ENCODE results near the gene AQR.
"Not testable (repeated sequence)": the region's sequence is repeated elsewhere in the genome, so short reads cannot be mapped to it uniquely, and the experiment has no call there.

The AQR gene

DNA sequence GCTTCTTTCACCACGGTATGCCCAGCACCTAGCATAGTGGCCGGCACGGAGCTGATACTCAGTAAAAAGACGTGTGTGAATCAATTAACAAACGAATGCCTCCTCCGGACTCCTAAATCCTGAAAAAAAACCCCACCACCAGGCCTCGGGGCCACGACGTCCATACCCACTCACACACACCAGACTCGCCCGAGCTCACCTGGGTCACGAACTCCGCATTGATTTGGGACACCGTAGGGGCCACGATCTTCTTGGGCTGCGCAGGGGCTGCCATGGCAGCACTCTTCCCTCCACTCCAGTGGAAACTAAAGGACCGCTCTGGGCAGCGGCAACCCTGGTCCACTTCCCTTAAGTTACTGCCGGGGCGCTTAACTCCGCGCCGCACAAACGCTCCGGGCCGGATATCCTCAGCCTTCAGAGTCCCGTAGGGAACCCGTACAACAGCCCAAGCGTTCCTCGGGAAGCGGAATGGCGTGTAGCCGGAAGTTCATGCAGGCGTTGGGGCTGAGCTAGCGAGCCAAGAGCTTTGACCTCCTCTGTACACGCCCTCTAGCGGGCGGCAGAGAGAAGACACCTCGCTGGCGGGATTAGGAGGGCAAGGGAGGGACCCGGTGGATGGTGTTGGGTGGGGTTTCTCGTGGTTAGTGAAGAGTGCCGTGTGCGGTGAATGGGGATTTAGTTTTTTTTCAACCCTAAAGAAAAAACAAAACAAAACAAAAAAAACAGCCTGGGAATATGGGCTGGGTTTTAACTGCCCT, at the start of gene AQR:
Gene AQR, minus strand, starts transcription at position 403 of the 758 bp plus-strand sequence. Its CDS starts 129 bp downstream, at position 274.
- peak; percentile 73 to 79 (median 78) for DNase-seq

DNA sequence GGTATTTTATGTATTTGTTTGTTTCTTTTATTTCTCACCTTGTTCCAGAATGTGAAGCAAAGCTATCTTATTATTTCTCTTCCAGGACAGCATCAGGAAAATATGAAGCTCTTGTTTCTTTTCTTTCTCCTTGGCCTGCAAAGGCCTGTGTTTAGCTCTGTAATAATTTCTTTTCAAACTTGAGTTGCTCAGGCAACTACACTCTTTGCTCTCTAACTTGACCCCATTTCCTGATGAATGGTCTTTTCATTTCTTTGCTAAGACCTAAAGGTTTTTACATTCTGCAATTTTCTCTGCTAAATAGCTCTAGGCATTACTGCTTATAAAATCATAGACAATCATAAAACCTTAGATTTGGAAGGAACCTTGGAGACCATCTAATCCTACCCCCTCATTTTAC, 44.7 kb upstream of the AQR start:
- DNase-seq, result no peak

DNA sequence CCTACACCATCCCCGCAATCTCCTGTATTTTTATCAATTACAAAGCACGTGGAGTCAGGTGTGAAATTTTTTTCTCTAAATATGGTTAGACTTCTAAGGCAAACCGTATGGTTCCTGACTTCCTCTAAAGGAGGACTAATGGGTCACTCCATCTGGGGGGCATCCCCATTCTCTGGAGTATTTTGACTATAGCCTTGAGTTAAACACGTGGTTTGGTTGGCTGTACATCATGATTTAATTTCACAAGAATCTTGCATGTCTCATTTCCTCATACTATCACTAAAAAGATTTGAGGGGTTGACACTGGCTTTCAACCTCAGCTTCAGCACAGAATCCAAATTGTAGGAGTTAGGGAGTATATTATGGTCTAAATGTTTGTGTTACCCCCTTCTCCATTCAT, 43.8 kb upstream of the AQR start:
- no peak for DNase-seq

DNA sequence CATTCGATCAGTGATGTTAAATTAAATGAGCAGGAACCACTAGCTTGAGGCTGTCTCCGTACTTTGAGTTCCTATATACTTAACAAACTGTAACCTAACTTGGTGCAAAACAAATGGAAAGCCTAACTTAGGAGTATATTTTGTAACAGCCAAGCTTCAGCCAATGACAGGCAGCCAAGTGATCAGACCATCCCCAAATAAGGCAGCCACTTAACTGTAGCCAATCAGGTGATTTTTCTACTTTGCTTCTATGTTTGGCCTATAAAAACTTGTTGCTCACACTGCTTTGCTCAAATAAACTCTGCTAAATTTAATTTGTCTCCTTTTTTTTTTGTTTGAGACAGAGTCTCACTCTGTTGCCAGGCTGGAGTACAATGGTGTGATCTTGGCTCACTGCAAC, 37.9 kb upstream of the AQR start:
- no peak for DNase-seq

DNA sequence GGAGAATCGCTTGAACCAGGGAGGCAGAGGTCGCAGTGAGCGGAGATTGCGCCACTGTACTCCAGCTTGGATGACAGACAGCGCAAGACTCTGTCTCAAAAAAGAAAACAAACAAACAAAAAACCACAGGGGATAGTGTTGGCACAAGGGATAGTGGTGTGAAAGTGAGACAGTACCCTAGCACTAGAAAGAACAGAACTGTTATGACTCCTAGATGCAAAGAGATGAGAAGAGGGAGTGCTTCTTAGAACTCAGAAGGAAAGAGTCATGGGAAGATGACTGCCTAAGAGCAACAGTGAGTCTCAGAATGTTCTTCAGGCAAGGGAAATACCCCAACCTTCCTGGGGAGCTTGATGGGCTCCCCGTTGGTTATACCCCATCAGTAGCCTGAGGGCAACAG, 36.4 kb upstream of the AQR start:
- DNase-seq, result no peak

DNA sequence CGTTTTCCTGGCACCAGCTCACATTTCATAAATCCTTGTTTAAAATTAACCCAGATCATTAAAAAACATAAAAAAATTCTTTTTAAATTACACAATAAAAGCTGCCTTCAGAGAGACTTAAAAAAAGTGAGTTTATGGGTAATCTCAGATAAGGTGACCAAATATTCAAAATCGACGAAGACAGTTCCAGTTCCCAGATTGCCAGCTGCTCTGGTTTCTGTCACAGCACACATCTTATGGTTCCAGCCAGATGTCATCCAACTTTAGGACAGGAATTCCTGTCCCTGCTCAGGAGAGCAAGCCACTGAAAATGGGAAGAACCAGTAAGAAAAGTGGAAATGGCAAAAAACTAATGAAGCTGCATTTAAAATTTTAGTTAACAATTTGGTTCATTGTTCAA, 34.4 kb upstream of the AQR start:
- DNase-seq, result no peak

DNA sequence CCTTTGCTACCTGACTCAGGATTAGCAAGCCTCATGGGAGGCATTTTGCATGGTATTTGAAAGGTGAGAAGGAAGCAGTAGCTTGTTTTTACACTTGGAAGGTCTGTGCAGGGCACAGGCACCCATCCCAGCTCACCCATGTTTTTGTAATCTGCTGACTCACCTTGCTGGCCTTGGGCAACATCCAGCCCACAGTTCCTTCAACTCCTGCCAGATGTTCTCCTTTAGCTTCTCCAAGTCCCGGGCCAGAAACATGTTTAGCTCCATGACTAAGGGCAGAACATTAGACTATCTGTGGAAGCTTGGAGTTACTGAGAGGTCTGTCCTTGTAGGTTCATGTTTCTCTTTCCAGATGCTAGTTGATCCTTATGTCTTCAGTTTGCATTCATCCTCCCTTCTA, 31.0 kb upstream of the AQR start:
- no peak for DNase-seq

DNA sequence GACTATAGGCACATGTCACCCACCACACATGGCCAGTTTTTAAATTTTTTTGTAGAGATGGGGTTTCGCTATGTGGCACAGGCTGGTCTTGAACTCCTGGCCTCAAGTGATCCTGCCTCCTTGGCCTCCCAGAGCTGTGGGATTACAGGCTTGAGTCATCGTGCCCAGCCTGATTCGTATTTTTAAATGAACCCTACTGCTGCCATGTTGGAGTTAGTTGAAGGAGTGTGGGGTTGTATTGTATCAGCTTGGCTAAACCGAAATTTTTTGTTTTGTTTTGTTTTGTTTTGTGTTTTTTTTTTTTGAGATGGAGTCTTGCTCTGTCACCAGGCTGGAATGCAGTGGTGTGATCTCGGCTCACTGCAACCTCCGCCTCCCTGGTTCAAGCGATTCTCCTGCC, 30.4 kb upstream of the AQR start:
- DNase-seq, result no peak

DNA sequence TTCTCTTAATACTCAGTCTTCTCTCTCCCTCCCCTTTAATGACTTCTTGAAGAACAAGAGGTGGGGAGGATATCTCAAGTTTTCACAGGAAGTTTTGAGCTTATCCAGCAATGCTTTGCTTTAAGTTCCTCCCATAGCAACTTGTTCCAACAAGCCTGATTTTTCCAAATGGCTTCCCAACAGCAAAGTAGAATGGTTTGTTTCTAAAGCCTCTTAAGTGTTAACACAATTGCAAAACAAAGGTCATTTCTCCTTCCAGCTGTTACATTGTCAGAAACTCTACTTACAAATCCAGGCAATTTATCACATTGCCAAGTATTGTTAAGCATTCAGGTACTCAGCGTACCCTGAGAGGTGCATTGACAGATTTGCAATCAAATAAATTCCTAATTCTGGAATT, 25.4 kb upstream of the AQR start:
- DNase-seq, result no peak

DNA sequence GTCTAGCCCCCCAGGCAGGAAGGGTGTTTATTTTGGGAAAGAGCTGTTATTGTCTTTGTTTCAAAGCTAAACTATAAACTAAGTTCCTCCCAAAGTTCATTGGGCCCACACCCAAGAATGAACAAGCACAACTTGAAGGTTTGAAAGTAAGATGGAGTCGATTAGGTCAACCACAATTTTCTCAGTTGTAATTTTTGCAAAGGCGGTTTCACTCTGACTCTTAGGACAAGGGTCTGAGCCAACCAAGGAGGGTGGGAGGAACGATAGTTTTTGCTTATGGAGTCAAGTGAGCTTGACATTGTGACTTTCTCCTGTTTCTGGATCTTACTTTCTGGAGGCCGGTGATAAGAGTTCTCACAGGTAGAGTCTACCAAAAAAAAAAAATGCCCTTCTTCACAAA, 24.3 kb upstream of the AQR start:
- DNase-seq, result no peak

DNA sequence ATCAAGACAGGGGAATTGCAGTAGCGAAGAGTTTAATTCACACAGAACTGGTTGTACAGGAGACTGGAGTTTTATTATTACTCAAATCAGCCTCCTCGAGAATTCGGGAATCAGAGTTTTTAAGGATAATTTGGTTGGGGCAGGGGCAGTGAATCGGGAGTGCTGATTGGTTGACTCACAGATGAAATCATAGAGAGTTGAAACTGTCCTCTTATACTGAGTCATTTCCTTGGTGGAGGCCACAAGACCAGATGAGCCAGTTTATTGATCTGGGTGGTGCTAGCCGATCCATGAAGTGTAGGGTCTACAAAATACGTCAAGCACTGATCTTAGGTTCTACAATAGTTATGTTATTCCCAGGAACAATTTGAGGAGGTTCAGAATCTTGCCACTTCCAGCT, 23.9 kb upstream of the AQR start:
- no peak for DNase-seq

DNA sequence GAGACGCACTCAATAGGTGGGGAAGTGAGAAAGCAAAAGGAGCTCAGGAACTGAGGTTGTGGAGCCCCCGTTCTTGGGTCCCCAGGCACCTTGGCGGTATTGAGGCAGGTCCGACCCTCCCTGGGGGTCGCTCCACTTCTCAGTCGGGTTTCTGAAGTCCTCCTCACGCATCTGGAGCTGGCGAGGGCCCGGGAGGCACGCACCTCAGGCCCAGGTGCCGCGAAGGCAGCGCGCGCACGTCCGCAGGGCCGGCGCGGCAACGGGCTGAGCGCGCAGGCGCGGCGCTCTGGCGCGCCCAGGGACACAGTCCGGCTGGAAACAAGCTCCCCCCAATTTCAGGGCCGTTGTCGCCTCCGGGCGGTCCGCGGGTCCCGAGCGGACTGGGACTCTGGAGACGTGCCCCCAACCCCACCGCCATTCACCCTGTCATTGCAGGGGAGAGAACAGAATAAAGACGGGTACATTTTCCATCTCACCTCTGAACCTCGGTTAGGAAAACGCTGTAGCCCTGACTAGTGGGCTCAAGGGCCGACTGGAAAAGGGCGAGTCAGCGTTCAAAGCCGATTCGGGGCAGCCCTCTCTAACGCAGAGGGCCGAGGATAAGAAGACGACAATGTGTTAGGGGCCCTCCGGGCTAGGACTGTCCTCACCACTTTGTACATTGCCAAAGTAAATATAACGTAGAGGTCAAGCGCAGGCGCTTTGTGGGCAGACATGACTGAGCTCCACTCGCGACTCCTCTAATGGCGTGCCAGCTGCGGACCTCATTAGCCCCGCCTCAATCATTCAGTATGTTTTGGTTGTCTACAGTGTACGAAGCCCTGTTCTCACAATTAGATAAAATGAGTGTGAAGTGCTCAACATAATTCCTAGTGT, 18.7 kb upstream of the AQR start, which contains the start of gene ZNF770:
Gene ZNF770, minus strand, starts transcription at position 261 of the 876 bp plus-strand sequence. CDS start 4,853 bp downstream, outside the sequence.
- peak; percentile 69 to 73 (median 72) for DNase-seq

DNA sequence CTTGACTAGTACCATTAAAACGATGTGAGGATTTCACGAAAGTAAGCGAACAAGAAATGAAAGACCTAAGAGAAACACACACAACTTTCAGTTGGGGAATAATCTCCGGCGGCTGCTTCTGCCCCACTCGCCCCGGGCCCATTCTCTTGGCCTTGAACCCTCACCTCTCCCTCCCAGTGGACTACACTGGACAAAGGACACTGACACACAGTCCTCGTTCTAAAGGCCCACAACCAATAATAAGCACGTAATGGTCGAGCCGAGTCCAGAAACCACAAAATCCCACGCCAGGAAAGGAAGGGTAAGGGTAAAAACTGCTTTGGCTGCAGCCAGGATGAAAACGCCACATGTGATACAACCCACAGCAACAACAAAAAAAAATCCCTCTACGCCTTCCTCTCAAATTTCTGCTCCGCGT, 18.1 kb upstream of the AQR start:
- DNase-seq, result no peak

DNA sequence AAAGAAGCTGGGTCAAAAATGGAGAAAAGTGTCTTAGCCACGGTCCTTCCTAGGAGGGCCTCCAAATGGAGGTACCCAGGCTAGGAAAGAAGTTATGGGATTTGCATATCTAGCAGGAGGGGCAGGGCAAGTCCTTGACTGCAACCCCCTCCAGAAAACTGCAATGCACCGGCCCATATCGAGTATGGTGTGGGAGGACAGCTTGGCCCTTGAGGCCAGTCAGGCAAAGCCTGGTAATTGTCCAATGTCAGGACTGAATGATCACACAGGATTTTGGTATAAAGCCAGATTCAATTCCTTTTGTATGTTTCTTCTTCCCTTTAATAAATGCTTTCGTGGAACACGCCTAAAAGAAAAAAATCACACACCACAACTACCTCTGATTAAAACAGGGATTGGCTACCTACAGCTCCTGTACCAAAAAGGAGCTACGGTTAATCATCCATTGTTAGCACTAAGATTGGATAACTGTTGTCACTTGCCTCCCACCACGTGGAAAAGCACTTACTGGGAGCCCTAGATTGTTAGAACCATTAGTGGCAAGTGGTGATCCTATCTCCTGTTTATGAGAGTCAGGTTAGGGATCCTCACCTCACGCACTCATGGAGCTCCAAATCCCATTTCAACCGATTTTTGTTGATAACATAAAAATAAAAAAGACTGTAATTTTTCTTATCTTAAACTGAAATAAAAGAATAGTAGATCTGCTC, 17.4 kb upstream of the AQR start:
- DNase-seq, result no peak

DNA sequence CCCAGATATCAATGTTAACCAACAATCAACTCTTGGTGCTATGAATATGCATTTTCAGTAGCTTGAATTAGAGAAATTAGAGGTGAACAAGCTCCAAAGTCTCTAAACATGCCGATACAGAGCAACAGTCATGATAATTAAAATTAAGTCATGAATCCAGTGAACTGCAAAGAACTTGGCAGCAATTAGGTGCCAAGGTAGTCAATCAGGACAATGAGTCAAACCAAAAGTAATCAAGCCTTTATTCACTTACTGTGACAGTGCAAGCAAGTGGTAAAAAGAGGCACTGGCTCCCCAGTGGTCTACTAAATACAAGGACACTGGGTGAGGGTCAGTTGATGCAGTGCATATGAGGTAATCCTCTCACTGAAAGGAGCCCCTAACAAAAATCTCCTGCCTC, 16.8 kb upstream of the AQR start:
- no peak for DNase-seq

DNA sequence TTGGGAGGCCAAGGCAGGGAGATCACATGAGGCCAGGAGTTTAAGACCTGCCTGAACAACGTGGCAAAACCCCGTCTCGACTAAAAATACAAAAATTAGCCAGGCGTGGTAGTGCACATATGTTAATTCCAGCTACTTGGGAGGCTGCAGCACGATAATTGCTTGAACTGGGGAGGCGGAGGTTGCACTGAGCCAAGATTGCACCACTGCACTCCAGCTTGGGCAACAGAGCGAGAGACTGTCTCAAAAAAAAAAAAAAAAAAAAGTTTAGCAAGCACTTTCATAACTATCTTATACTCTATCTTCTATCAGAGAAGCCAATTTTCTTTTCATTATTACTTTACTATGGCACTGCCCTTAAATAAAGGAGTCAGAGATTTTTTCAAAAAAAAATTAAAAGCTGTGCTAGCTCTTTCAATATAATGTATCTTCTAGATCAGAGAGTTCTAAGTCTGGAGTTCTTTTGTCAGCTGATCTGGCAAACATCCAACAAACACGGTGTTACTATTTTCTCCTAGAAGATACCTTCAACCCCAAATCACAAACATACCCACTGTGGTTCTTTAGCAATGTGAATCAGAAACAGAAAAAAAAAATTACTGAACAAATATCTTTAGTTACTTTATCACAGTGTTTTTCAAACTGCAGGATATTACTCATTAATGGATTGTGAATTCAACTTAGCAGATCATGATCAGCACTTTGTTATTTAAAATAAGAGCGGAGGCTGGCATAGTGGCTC, 15.5 kb upstream of the AQR start:
- DNase-seq, result no peak

DNA sequence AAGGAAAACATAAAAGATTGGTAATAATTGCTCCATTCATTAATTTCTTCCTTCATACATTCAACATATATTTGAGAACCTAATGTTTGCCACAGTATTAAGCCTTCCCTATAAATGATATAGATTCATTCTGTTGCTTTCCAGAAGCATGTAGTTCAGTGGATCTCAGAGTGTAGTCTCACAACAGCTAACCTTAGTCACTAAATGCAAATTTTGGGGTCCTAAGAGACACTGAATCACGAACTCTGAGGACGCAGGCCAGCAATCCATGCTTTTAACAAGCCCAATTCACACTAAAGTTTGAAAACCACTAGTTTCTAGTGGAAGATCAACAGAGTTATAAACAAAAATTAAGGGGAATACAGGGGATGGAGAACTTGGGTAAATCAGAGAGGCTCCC, 7.2 kb upstream of the AQR start:
- DNase-seq, result no peak

DNA sequence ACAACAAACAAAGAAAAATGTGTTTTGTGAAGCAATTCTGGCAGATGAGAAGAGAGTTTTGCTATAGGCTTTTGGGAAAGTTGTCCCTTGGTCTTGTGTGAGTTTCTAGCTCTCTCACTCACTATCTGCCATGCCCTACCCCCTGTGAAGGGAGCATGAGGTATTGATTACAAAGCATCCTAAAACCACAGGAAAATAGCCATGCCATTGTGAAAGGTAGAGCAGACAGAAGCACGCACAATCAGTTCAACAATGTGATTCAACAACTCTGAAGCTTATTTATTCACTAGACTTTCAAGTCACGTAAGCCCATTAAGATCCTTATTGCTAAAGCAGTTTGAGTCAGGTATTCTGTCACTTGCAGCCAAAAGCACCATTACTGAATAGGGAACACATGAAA, 6.5 kb upstream of the AQR start:
- DNase-seq, result no peak

DNA sequence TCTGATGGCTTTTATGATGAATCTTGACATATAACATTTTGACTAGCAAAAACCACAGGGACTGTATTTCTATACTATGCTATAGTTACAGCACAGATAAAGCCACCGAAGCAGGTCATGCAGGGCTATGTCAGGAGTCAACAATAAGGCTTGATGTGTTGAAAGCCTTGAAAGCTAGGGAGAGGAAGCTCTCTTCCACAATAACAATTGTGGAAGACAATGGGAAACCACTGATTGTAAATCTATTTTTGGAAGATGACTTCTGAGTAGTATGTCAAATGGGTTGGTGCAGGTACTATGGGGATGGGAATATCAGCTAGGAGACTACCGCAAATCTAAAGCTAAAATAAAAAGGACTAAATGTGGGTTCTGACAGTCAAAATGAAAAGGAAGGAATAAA, 4.0 kb upstream of the AQR start:
- no peak for DNase-seq

DNA sequence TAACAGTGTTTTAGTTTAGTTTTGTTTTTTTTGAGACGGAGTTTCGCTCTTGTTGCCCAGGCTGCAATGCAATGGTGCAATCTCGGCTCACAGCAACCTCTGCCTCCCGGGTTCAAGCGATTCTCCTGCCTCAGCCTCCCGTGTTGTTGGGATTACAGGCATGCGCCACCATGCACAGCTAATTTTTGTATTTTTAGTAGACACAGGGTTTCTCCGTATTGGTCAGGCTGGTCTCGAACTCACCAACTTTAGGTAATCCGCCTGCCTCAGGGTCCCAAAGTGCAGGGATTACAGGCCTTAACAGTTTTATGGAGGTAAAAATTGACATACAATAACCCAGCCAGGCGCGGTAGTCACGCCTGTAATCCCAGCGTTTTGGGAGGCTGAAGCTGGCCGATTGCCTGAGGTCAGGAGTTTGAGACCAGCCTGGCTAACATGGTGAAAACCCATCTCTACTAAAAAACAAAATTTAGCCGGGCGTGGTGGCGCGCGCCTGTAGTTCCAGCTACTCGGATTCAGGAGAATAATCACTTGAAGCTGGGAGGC, 629 bp upstream of the AQR start:
- DNase-seq, result not testable (repeated sequence)

DNA sequence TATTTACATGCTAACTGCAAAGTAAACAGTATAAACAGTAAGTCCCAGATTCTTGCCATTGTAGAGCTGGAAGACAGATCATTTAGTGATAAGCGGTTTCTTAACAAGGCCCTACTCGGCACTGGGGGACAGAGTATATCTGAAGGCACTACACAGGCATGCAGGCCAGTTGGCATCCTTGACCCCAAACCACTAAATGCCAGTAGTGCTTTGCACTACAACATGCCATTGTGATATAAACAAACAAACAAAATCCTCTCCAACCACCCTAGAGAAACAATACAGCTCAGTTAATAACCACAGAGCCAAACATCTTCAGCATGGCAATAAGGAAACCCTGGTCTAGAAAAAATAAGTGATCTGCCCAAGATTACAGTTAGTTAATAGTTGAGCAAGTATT, 5.3 kb downstream of the AQR start:
- DNase-seq, result no peak

DNA sequence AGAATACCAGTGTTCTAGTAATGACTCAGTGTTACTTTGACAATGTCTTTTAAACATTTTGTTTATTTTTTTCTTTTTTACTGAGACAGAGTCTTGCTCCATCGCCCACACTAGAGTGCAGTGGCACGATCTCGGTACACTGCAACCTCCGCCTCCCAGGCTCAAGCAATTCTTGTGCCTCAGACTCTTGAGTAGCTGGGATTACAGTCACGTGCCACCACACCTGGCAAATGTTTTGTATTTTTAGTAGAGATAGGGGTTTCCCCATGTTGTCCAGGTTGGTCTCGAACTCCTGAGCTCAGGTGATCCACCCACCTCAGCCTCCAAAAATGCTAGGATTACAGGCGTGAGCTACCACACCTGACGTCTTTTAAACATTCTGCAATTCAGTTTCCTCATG, 15.7 kb downstream of the AQR start:
- DNase-seq, result no peak

DNA sequence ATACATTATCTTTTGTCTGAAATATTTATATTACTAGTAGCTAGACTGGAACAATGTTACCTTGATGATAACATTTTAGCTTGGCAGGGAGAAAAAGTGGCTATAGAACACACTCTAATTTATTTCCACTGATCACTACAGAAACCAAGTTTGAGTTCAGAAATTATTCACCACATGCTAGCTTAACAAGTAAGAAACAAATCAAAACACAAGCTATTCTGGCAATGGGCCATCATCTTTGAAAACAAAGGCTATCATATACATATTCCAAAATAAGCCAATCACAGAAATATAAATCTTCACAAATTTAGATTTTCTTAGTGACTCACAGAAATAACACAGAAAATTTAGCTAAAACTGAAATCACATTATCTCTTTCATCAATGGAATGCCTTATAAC, 17.1 kb downstream of the AQR start:
- no peak for DNase-seq
